ENCODE results near the gene MTLN.
"Not testable (repeated sequence)": the region's sequence is repeated elsewhere in the genome, so short reads cannot be mapped to it uniquely, and the experiment has no call there.

The MTLN gene

GRCh38 chr2:110211938-110212858 lies at the start of gene MTLN:
MTLN (minus strand) TSS chr2:110212547; CDS start chr2:110212525, 22 bp downstream.
- peak; percentile 59 for DNase-seq

GRCh38 chr2:110261910-110262309 lies 49.6 kb upstream of the MTLN start:
- not testable (repeated sequence) for DNase-seq

GRCh38 chr2:110248081-110248795 lies 35.9 kb upstream of the MTLN start:
- DNase-seq: not testable (repeated sequence)

- DNase-seq: not testable (repeated sequence)
These were observed 33.4 kb upstream of the MTLN start for GRCh38 chr2:110245488-110246435.

GRCh38 chr2:110243283-110243682 lies 30.9 kb upstream of the MTLN start:
- not testable (repeated sequence) for DNase-seq

GRCh38 chr2:110234514-110234913 lies 22.2 kb upstream of the MTLN start:
- not testable (repeated sequence) for DNase-seq

GRCh38 chr2:110229886-110230285 lies 17.5 kb upstream of the MTLN start:
- not testable (repeated sequence) for DNase-seq

GRCh38 chr2:110222626-110223025 lies 10.3 kb upstream of the MTLN start:
- DNase-seq: not testable (repeated sequence)

- no peak for DNase-seq
These were observed 9.6 kb upstream of the MTLN start for GRCh38 chr2:110221938-110222337.

GRCh38 chr2:110220190-110220564 lies 7.8 kb upstream of the MTLN start:
- no peak for DNase-seq

GRCh38 chr2:110219496-110220189 lies 7.3 kb upstream of the MTLN start:
- DNase-seq: no peak

- DNase-seq: not testable (repeated sequence)
These were observed 6.5 kb upstream of the MTLN start for GRCh38 chr2:110218889-110219288.

GRCh38 chr2:110216803-110217202 lies 4.5 kb upstream of the MTLN start:
- no peak for DNase-seq

GRCh38 chr2:110216199-110216598 lies 3.9 kb upstream of the MTLN start:
- DNase-seq: no peak

- no peak for DNase-seq
These were observed 3.3 kb upstream of the MTLN start for GRCh38 chr2:110215566-110216158.

GRCh38 chr2:110215091-110215490 lies 2.7 kb upstream of the MTLN start:
- DNase-seq: no peak

GRCh38 chr2:110213522-110213921 lies 1.2 kb upstream of the MTLN start:
- not testable (repeated sequence) for DNase-seq

- no peak for DNase-seq
These were observed 6.5 kb downstream of the MTLN start for GRCh38 chr2:110205660-110206455.

GRCh38 chr2:110204408-110205385 lies 7.7 kb downstream of the MTLN start, which contains the start of gene NPHP1:
NPHP1 (minus strand) TSS chr2:110205013; CDS start chr2:110204968, 45 bp downstream.
- peak; percentile 48 for DNase-seq
